ENCODE results near the gene LY86.
"Not testable (repeated sequence)": the region's sequence is repeated elsewhere in the genome, so short reads cannot be mapped to it uniquely, and the experiment has no call there.

The LY86 gene

GRCh38 chr6:6655805-6656251 lies 67.3 kb downstream of the LY86 start:
- no peak for DNase-seq

GRCh38 chr6:6656287-6656686 lies 67.8 kb downstream of the LY86 start:
- no peak for DNase-seq

DNA sequence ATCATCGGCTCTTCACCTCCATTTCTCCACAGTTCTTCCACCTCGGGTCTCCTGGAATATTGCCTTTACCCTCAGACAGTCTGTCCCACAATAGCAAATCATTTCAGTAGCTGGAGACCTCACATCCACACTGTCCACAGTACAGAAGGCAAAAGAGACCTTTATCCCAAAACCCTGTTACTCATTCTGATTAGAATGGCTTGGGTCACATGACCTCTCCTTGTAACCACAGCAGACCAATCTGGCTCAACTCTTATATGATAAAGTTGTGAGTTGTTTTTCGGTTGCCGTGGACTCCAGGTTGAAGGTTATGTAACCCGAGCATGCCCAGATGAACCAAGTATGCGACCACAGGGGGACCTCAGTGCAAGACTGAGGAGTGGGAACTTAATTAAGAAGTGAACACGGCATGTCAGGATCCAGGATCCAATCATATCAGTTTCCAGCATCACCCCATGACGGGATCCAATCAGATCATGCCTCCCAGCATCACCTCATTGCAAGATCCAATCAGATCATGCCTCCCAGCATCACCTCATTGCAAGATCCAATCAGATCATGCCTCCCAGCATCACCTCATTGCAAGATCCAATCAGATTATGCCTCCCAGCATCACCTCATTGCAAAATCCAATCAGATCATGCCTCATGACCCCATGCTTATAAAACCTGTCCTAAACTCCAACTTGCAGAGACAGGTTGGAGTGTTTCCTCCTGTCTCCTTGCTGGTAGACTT lies 68.7 kb downstream of the LY86 start:
- no peak for DNase-seq

- DNase-seq = no peak
Observed at GRCh38 chr6:6657820-6658217, 69.3 kb downstream of the LY86 start.

DNA sequence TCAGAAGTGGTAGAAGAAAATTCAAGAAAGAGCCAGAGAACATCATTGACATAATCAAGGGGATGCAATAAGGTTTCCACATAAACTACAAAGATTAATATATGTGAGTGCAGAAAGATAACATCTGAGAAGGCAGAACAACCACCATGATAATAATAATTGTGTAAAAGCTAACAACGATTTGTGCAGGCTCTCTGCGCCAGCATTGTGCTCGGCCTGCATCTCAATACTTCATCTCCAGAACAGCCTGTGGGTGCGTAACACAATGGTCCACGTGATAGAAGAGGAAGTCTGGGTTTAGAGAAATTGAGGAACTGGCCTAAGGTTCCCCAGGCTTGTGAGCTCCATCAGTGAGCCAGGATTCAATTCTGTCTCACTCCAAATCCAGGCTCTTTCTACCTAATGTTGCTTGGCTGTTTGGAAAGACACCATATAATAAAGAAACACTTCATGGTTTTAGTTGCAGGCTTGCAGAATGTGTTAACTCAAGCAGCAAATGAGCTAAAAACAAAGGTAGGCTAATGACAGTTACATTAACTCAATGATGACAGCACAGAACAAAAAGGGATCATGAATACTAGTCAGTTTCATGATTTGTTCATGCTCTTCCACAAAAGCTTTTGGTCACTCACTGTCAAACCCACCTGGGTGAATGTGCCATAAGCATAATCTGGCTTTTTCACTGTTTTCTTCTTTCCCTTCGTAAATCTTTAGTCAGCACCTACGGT lies 71.2 kb downstream of the LY86 start:
- DNase-seq = no peak

GRCh38 chr6:6660339-6661045 lies 72.0 kb downstream of the LY86 start:
- no peak for DNase-seq

DNA sequence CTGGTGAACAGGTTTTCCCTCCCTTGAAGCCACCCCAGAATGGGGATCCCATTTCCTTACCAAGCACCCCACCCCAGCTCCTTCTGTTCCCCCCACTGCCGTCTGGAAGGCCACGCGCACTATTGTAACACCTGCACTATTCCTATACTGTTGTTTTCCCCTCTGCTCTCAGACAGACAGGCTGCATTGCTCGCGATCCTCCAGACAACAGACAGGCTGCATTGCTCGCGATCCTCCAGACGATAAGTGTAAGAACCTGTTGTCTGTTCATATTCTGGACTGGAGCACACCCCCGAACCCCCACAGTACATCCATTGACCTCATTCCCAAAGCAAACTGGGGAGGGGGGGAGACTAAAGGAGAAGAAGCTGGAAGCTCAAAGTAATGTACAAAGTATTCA lies 72.7 kb downstream of the LY86 start:
- no peak for DNase-seq

GRCh38 chr6:6661684-6662083 lies 73.2 kb downstream of the LY86 start:
- no peak for DNase-seq

GRCh38 chr6:6663421-6664135 lies 75.1 kb downstream of the LY86 start:
- DNase-seq = no peak

- no peak for DNase-seq
Observed at GRCh38 chr6:6665555-6666243, 77.2 kb downstream of the LY86 start.

DNA sequence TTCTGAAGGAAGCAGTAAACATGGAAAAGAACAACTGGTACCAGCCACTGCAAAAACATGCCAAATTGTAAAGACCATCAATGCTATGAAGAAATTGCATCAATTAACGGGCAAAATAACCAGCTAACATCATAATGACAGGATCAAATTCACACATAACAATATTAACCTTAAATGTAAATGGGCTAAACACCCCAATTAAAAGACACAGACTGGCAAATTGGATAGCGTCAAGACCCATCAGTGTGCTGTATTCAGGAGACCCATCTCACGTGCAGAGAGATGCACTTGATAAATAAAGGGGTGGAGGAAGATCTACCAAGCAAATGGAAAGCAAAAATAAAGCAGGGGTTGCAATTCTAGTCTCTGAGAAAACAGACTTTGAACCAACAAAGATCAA lies 81.6 kb downstream of the LY86 start:
- DNase-seq = not testable (repeated sequence)

- DNase-seq = no peak
Observed at GRCh38 chr6:6674872-6675271, 86.4 kb downstream of the LY86 start.

GRCh38 chr6:6676910-6677441 lies 88.5 kb downstream of the LY86 start:
- DNase-seq = peak; percentile 81

DNA sequence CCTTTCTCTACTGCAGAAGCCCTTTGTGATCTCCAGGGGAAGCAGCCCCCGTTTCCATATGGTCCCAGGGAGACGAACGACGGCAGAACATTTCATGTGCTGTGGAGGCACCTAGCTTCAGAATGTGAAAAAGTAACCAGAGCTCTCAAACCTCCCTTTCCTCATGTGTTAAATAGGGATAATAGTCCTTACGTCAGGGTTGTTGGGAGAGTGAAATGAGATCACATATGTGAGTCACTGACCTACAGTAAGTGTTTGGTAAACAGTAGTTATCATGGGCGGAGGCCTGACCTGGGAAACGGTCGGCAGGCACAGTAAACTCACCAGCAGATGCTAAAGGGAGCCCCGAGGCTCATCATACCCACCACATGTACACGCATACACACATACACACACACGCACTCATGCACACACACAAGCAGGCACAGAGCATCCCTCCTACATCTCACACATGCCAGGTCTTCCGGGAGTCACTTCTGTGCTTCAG lies 89.7 kb downstream of the LY86 start:
- no peak for DNase-seq

DNA sequence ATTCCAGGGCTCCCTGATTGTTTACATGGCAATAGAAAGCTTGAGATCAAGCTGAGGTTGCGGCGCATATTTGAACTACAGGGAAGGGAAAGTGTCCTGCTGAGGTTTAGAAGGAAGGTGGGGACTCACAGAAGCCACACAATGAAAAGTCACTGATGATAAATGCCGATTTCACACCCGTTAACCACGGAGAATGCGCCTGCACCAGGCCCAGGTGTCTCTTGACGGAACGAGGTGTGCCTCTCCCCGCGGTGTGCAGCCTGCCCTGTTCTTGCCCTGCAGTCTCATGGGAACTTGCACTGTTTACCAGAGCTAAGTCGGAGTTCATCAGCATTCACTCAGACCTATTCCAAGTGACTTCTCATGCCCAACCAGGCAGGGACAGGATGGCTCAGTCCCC lies 90.3 kb downstream of the LY86 start:
- no peak for DNase-seq

DNA sequence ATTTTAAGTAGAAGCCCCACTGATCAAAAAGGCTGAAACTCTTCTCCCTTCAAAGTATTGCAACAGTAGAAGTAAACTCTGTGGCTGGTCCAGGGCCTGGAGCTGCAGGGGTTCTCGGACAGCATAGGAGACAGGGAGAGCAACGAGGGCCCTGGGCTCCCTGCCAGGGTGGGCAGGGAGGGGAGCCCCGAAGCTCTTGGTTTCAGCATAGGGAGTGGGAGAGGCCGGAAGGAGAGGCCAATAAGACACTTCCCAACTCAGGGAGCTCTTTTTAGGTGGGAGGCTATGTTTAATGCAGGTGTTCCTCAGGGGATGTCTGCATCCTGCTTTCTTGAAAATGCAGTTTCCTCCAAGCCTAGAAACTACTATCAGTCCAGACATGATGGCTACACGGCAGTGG lies 91.1 kb downstream of the LY86 start:
- DNase-seq = no peak

- DNase-seq = no peak
Observed at GRCh38 chr6:6680526-6680925, 92.0 kb downstream of the LY86 start.

DNA sequence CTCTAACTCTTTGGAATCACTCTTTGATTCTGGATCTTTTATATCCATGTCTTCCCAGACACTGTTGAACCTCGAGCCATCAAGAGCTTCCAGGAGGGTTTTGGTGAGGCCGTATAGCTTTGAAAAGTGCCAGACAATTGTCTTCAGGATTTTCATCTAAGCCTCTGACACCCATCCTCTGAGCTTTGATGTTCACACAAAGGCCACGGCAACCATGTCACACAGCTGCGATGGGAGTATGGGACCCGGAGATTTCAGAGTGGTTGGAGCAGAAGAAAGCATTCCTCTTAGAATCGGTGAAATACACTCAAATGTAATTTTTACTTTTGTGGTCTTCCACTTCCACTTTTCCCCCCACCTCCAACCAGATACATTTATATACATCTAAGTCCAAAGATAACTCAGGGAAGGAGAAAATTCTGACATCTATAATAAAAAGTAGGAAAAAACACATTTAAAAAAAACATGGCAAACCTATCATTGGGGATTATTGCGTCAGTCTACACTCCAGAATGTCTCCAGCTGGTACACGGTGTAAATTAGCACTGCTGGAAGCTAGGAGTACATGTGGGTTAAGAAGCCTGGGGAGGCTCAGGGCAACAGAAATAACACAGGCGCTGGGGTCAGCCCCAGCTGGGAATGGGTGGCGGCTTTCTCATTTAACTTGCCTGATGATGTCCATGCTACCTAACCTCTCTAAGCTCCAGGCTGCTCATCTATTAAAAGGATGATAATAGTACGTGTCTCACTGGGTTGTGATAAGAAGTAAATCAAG lies 92.7 kb downstream of the LY86 start:
- no peak for DNase-seq

DNA sequence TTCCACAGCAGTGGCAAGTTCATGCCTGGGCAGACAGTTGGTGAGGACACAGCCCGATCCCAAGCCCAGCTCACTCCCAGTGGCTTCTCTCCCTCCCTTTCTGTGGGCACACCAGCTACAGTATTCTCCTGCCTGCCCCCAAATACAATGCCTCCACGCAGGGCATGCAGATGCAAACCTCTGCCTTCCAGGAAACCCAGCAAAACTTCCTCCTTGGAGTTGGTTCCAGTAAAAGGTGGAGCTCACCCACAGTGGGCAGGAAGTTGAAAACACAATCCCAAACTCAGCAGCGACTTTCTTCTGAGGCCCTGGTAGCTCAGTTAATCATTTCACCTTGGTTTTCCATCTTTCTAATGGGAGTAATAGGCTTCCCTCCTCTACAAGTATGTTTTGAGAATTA lies 93.7 kb downstream of the LY86 start:
- no peak for DNase-seq

DNA sequence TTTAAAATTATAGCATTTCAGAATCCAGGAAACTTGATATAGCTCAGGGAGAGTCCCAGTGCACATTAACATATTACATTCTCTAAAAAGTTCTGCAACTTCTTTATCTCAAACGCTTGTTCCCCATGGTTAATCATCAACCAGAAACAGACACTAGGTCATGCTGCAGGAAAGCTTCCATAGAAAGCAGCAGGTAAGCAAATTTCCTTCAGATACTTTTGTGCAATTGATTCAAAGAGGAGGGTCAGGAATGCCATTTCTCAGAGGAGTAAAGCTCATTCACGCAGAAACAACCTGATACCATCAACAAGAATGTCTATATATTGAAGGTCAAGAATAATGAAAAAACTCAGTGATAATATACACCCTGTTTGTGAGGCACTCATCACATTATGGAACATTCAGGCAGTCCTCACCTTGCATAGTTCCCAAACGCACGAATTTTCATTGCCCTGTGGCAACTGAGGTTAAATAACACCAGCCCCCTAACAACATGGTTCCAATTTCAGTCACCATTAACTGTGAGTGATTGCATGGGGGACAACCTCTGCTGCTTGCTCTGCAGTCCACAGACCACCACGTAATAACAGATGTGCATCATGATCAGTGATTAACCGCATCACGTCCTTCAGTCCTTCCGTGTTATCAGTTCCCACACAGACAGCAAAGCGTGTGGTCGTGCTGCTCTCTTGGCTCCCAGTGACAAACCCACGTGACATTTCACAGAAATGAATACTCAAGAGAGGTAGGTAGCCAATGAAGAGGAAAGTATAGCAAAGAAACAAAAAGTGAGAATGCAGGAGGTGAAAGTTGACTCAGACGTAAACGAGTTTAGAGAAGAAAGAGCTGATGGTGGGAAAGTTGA lies 95.7 kb downstream of the LY86 start:
- peak; percentile 33 for DNase-seq
